Esophagus muscularis mucosa (tissue), 4 donors: Measurements from ENCODE around the gene CCDC187.

Source experiments
- CTCF ChIP-seq, 3 experiments: fragments of 200-600 bp in 2 of 3; fragments of 450-650 bp in 1 of 3; sonication (generic) in 2 of 3; IDR thresholded peaks; one replicate each; pipeline ENCODE4 v1.5.1; 2017 to 2019; ENCODE audit warnings: antibody characterized with exemption in 3 of 3, mild to moderate bottlenecking in 2 of 3, moderate library complexity in 1 of 3
- EP300 ChIP-seq: sonication (generic); formaldehyde crosslinking; IDR thresholded peaks from one replicate; pipeline ENCODE4 v1.6.1; 2017; ENCODE audit warnings: antibody characterized with exemption
- POLR2A ChIP-seq: fragments of 450-650 bp; IDR thresholded peaks from one replicate; pipeline ENCODE4 v1.6.1; 2017; ENCODE audit warnings: antibody characterized with exemption, moderate library complexity, mild to moderate bottlenecking, low read depth
- POLR2AphosphoS5 ChIP-seq, 2 donors: sonication (generic); formaldehyde crosslinking; IDR thresholded peaks; one replicate each; pipeline ENCODE4 v1.6.1; 2017; ENCODE audit warnings: antibody characterized with exemption in 2 of 2

GRCh38 chr9:136264441-136265405 is 39.2 kb downstream of the CCDC187 start:
- no peak for TF ChIP-seq CTCF (IDR thresholded peaks at IDR 0.05)
- no peak for TF ChIP-seq POLR2A
- TF ChIP-seq POLR2AphosphoS5 (IDR thresholded peaks at IDR 0.05) = no peak
- no peak for TF ChIP-seq EP300
